NT2/D1 (cell line): ENCODE data around the gene NUDT7.

Experiments used
- SUZ12 ChIP-seq: IDR thresholded peaks from 2 replicates; pipeline ENCODE4 v1.6.1; 2011; ENCODE audit not compliant: insufficient read length, insufficient read depth; ENCODE audit errors: extremely low read depth
- YY1 ChIP-seq: IDR thresholded peaks from 2 replicates; pipeline ENCODE4 v1.6.1; 2011; ENCODE audit not compliant: insufficient read length, insufficient read depth
- ZNF274 ChIP-seq: IDR thresholded peaks from 2 replicates; pipeline ENCODE4 v1.6.1; 2011; ENCODE audit warnings: mild to moderate bottlenecking, low read depth, low read length

GRCh38 chr16:77692612-77693011 is 29.7 kb upstream of the NUDT7 start:
- no peak for TF ChIP-seq SUZ12
- TF ChIP-seq ZNF274 = no peak
- no peak for TF ChIP-seq YY1
